Choroid plexus epithelial cell (primary cell): ENCODE data around the gene TCF4.

Experiments used
- DNase-seq: peaks from one replicate; pipeline ENCODE4 v3.0.0-alpha.2; 2010; ENCODE audit warnings: low read depth
- H3K4me3 ChIP-seq: 2 replicates; pipeline ENCODE4 v1.5.1; 2011; ENCODE audit warnings: low read depth, mild to moderate bottlenecking, control low read depth, low read length, moderate library complexity
- TF ChIP-seq, protein P1 (sequence below): conservative IDR thresholded peaks from 2 replicates; pipeline ENCODE4 v1.5.1; 2011; ENCODE audit warnings: low read depth, mild to moderate bottlenecking, control low read depth, inconsistent platforms, low read length, moderate library complexity

Gene TCF4

DNA sequence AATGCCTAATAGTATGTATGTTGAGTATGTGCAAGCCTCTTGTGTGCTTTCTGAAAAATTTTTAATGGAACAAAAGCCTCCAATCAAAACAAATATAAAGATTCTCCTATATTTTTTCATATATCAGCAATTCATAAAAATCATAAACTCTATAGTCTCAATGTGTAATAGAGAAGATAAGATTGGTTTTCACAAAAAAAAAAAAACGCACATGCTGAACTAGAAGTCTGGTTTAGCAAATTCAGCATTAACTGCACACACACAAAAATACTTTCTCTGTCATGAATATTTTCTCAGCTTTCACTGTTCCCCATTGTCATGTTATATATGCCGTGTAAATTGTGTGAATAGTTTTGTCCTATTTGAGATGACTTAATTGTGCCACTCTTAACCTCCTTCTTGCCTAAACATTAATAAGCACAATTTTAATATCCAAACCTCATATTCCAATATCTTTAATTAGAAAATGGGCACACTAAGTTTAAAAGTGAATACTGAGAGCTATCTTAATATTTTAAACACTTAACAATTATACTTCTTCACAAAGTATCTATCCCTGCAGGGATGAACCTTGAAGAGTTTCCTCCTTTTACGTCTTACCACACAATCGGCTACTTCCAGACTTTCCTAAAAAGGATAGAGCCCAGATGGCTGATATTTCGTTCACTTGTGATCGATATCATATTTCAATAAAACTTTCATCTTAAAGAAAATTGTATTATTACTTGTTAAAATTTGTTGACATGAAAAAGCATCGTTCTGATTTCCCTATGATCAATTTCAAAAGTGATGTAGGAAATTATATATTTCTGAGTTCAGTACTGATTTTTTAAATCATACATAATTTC, 242.7 kb downstream of the TCF4 start:
- TF ChIP-seq, protein P1, sequence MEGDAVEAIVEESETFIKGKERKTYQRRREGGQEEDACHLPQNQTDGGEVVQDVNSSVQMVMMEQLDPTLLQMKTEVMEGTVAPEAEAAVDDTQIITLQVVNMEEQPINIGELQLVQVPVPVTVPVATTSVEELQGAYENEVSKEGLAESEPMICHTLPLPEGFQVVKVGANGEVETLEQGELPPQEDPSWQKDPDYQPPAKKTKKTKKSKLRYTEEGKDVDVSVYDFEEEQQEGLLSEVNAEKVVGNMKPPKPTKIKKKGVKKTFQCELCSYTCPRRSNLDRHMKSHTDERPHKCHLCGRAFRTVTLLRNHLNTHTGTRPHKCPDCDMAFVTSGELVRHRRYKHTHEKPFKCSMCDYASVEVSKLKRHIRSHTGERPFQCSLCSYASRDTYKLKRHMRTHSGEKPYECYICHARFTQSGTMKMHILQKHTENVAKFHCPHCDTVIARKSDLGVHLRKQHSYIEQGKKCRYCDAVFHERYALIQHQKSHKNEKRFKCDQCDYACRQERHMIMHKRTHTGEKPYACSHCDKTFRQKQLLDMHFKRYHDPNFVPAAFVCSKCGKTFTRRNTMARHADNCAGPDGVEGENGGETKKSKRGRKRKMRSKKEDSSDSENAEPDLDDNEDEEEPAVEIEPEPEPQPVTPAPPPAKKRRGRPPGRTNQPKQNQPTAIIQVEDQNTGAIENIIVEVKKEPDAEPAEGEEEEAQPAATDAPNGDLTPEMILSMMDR = no peak
- H3K4me3 ChIP-seq = no peak overlapping the region
- no peak for DNase-seq

DNA sequence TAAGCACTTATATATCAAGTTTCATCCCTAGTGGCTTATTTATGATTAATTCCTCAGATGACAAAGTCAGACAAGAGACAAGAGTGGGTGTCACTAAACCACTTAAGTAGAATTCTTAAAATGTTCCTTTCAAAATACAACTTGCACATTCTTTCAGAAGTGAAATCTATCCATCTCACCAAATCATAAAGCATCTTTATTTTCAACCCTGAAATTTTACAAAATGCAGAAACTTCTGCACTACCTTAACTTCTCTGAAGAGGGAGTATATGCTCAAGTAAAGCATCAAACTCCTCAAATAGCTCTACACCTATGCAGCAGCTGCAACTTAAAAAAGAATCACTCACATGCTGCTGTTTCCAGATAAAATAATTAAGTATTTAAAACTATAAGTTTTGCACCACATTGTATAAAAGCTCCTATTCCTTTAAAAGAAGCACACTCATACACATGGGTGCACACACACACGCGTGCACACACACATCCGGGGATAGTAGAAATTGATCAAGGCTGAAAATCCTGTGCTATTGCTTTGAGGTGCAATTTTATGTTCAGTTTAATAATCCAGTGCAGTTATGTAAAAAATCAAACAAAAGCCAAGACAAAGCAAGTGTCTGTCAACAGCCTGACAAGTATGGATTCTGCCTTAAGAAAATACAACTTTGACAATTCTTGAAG, 244.5 kb downstream of the TCF4 start:
- TF ChIP-seq, protein P1 = peak; percentile 66
- H3K4me3 ChIP-seq = no peak overlapping the region
- DNase-seq = peak; percentile 73

GRCh38 chr18:55340998-55341397, 247.0 kb downstream of the TCF4 start:
- H3K4me3 ChIP-seq = no peak overlapping the region
- TF ChIP-seq, protein P1 = no peak
- DNase-seq = no peak

DNA sequence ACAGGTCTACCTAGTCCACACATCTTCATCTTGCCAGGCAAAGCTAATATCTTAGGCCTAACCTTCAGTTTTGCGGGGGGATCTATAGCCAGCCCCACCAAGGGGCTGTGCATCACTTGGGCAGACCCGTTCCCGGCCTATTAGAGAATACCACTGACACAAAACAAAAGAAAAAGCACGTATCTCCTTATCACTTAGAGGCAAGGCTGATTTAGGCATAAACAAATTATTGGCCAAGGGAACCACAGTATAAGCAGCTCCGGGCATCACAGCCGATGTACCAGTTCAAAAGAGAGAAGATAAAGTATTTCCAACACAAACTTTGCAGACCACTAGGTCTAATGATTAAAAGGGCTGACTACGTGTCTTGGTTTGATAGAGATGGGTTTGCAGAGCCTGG, 248.0 kb downstream of the TCF4 start:
- TF ChIP-seq, protein P1 = no peak
- DNase-seq = no peak
- no peak overlapping the region for H3K4me3 ChIP-seq

- TF ChIP-seq, protein P1 = peak; percentile 41
- DNase-seq = peak; percentile 29
- H3K4me3 ChIP-seq = no peak overlapping the region
These were observed 248.9 kb downstream of the TCF4 start for GRCh38 chr18:55338978-55339650.

- H3K4me3 ChIP-seq = no peak overlapping the region
- DNase-seq = no peak
- TF ChIP-seq, protein P1 = no peak
These were observed 250.0 kb downstream of the TCF4 start for GRCh38 chr18:55337908-55338521.
